ENCODE results near the gene TMEM263. TPM values are rescaled to one million over a fixed set of nuclear protein-coding genes. Genes with fewer than 3 reads are reported as not detected.

Gene TMEM263
- polyA plus RNA-seq, 1 donor from 2014 or later: 27.1 TPM

DNA sequence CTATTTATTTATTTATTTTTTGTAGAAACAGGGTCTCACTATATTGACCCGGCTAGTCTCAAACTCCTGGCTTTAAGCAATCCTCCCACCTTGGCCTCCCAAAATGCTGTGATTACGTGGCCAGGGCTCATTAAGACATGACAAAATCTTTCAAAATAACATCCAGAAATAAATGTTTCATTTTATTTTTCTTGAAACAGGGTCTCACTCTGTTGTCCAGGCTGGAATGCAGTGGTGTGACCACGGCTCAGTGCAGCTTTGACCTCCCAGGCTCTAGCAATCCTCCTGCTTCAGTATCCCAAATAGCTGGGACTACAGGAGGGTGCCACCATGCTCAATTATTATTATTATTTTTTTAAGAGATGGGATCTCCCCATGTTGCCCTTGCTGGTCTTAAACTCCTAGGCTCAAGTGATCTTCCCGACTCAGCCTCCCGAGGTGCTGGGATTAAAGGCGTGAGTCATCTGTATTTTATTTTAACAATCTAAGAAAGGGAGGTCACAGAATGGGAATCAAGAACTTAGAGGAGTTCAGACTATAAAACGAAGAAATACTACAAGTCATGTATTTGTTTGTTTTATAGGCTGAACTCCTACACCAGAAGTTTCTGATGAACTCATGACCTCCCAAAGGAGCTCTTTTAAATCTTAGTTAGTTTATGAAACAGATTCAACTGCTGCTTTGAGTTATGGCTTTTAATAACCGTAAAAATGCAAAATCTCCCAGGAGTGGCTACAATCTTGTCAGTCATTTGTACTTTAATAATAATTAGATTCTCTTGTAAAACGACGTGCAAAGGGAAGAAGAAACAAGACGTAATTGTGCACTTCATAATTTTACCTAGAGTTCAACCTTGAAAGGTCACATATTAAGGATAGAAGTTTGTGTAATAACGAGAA lies 2.1 kb upstream of the TMEM263 start:
- no peak overlapping the region for H3K4me2 ChIP-seq (ENCODE audit: low read length)
- no peak overlapping the region for H3K27ac ChIP-seq (ENCODE audit: low read length)

DNA sequence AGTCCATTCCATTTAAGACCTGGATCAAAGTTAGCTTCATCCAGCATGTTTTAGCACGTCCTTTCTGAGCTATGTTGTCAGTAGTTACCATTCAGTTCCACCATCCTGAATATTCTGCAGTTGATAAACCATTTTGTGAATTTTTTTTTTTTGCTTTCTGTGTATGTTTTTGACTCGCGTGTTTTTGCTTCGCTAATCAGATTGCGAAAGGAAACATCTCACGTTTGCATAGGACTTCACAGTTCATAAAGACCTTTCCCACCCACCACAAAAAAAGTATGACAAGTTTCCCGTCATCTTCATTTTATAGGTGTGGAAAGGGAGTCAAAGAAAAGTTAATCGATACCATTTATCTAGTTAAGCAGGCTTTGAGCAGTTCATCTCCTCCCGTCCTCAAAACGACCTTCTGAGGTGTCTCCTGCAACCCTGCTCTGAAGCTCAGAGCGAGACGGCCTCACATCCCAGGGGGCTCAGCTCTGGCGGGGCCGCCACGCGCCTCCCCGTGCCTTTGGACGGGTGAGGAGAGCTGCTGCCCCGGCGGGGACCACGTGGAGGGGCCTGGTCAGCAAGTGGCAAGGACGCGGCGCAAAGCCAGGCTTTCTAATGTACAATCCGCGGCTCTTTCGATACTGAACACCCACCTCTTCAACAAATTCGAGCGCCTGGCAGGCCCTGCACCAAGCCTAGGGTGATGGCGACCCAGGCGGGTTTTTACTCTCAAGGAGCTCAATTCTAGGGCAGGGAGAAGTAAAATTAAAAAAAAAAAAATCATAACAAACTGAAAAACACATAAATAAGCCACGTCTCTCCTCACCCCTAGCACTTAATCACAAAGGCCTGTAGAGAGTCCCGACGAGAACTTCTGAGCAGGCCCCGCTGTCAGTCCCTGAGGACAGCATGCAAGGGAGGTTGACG lies 988 bp upstream of the TMEM263 start:
- Histone ChIP-seq H3K9ac (ENCODE audit: low read length) (peak overlapping the region; percentile 77), H4K20me1 (ENCODE audit: insufficient read depth) (no peaks in the 10 kb centered on the region), H3F3A (ENCODE audit: insufficient read depth, low read length, poor library complexity, severe bottlenecking) (no peaks in the 10 kb centered on the region), H3K36me3 (ENCODE audit: insufficient read depth, low read length) (no peaks in the 10 kb centered on the region), H3K9me2 (ENCODE audit: insufficient read depth, low read length) (no peaks in the 10 kb centered on the region), H2AFZ (ENCODE audit: low read depth, low read length) (peak overlapping the region; percentile 22), H3K27me3 (ENCODE audit: insufficient read depth, low read depth, low read length) (no peaks in the 10 kb centered on the region), H3K79me2 (replicated peaks; ENCODE audit: insufficient read depth, low read length) (peaks cover 25% of the 10 kb centered on the region), H3K9me3 (ENCODE audit: low read length) (no peaks in the 10 kb centered on the region), H3K4me3 (ENCODE audit: low read length) (peak overlapping the region; percentile 90), H3K27ac (ENCODE audit: low read length) (peak overlapping the region; percentile 69), H3K4me2 (ENCODE audit: low read length) (peak overlapping the region; percentile 3)
- TF ChIP-seq EP300 (conservative IDR thresholded peaks at IDR 0.05; ENCODE audit: poor library complexity, severe bottlenecking): no peak
- TF ChIP-seq, protein P1, sequence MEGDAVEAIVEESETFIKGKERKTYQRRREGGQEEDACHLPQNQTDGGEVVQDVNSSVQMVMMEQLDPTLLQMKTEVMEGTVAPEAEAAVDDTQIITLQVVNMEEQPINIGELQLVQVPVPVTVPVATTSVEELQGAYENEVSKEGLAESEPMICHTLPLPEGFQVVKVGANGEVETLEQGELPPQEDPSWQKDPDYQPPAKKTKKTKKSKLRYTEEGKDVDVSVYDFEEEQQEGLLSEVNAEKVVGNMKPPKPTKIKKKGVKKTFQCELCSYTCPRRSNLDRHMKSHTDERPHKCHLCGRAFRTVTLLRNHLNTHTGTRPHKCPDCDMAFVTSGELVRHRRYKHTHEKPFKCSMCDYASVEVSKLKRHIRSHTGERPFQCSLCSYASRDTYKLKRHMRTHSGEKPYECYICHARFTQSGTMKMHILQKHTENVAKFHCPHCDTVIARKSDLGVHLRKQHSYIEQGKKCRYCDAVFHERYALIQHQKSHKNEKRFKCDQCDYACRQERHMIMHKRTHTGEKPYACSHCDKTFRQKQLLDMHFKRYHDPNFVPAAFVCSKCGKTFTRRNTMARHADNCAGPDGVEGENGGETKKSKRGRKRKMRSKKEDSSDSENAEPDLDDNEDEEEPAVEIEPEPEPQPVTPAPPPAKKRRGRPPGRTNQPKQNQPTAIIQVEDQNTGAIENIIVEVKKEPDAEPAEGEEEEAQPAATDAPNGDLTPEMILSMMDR (IDR thresholded peaks at IDR 0.05; ENCODE audit: poor library complexity, severe bottlenecking): no peak
- TF ChIP-seq MXI1 (conservative IDR thresholded peaks at IDR 0.05; ENCODE audit: poor library complexity, severe bottlenecking): no peak
- TF ChIP-seq EZH2 (IDR thresholded peaks at IDR 0.05; ENCODE audit: borderline replicate concordance, insufficient read depth, low read length, poor library complexity, severe bottlenecking): no peak
- TF ChIP-seq, protein P2, sequence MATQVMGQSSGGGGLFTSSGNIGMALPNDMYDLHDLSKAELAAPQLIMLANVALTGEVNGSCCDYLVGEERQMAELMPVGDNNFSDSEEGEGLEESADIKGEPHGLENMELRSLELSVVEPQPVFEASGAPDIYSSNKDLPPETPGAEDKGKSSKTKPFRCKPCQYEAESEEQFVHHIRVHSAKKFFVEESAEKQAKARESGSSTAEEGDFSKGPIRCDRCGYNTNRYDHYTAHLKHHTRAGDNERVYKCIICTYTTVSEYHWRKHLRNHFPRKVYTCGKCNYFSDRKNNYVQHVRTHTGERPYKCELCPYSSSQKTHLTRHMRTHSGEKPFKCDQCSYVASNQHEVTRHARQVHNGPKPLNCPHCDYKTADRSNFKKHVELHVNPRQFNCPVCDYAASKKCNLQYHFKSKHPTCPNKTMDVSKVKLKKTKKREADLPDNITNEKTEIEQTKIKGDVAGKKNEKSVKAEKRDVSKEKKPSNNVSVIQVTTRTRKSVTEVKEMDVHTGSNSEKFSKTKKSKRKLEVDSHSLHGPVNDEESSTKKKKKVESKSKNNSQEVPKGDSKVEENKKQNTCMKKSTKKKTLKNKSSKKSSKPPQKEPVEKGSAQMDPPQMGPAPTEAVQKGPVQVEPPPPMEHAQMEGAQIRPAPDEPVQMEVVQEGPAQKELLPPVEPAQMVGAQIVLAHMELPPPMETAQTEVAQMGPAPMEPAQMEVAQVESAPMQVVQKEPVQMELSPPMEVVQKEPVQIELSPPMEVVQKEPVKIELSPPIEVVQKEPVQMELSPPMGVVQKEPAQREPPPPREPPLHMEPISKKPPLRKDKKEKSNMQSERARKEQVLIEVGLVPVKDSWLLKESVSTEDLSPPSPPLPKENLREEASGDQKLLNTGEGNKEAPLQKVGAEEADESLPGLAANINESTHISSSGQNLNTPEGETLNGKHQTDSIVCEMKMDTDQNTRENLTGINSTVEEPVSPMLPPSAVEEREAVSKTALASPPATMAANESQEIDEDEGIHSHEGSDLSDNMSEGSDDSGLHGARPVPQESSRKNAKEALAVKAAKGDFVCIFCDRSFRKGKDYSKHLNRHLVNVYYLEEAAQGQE (IDR thresholded peaks at IDR 0.05; ENCODE audit: borderline replicate concordance): no peak
- TF ChIP-seq POLR2AphosphoS5 (IDR thresholded peaks at IDR 0.05): no peak

More for the DNA sequence above, 2.1 kb upstream of the TMEM263 start:
- peaks cover 15% of the 10 kb centered on the region for H3K79me2 ChIP-seq (replicated peaks; ENCODE audit: insufficient read depth, low read length)
- H3K9me2 ChIP-seq (ENCODE audit: insufficient read depth, low read length): no peaks in the 10 kb centered on the region
- no peaks in the 10 kb centered on the region for H3K36me3 ChIP-seq (ENCODE audit: insufficient read depth, low read length)
- no peak overlapping the region for H3K9ac ChIP-seq (ENCODE audit: low read length)
- H3K9me3 ChIP-seq (ENCODE audit: low read length): no peaks in the 10 kb centered on the region
- H4K20me1 ChIP-seq (ENCODE audit: insufficient read depth): no peaks in the 10 kb centered on the region
- H3F3A ChIP-seq (ENCODE audit: insufficient read depth, low read length, poor library complexity, severe bottlenecking): no peaks in the 10 kb centered on the region
- H3K27me3 ChIP-seq (ENCODE audit: insufficient read depth, low read depth, low read length): no peaks in the 10 kb centered on the region
- no peak overlapping the region for H3K4me3 ChIP-seq (ENCODE audit: low read length)
- H2AFZ ChIP-seq (ENCODE audit: low read depth, low read length): no peak overlapping the region
- TF ChIP-seq SMC3 (conservative IDR thresholded peaks at IDR 0.05; ENCODE audit: poor library complexity): no peak
- no peak for TF ChIP-seq EP300 (conservative IDR thresholded peaks at IDR 0.05; ENCODE audit: poor library complexity, severe bottlenecking)
- TF ChIP-seq, protein P1 (IDR thresholded peaks at IDR 0.05; ENCODE audit: poor library complexity, severe bottlenecking): no peak
- no peak for TF ChIP-seq MXI1 (conservative IDR thresholded peaks at IDR 0.05; ENCODE audit: poor library complexity, severe bottlenecking)
- no peak for TF ChIP-seq TAF1 (IDR thresholded peaks at IDR 0.05; ENCODE audit: low read depth)
- TF ChIP-seq, protein P2 (IDR thresholded peaks at IDR 0.05; ENCODE audit: borderline replicate concordance): no peak
- TF ChIP-seq EZH2 (IDR thresholded peaks at IDR 0.05; ENCODE audit: borderline replicate concordance, insufficient read depth, low read length, poor library complexity, severe bottlenecking): no peak
- TF ChIP-seq POLR2AphosphoS5 (IDR thresholded peaks at IDR 0.05): no peak
- TF ChIP-seq RAD21 (conservative IDR thresholded peaks at IDR 0.05): no peak
